ENCODE measurements around the gene FOXQ1.
A peak's percentile ranks its signal among the peaks of the same experiment; 100 is the strongest.

FOXQ1 gene

DNA sequence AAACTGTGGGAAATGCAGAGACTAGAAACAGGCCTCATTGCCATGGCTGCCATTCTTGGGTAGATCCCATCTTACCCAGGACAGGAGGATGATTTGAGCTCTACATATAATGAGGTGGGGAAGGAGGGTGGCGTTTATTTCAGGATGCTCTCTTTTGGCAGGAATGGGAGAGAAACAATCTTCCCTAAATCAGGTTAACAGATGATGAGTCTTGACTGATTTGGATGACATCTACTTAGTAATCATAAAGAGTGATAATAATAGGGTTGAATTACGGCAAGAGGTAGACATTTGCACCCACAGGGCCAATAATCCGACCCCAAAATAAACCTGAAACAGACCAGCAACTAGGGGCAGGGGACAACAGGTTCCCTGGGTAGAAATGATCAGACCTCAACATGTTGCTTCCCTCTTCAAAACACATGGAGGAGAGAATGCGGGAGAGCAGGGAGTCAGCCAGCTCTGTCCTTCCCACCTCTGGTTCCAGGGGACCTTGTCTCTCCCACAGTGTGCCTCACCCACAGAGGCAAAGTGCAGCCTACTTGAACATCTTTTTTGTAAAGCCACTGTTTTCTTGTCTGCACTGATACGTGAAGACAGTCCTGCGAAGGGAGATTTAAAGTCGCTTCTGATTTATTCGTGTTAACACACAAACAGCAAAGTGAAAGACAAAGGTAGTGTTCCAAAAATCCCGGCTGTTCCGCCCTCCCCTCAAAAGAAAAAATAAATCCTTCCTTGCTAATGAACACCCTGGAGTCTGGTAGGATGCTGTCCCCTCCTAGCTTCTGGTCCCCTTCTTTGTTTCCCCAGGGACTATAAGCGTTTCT is 3.9 kb downstream of the FOXQ1 start:
- peaks cover 45% of the 10 kb centered on the region for H3K27me3 ChIP-seq (ENCODE audit: insufficient read depth, poor library complexity, severe bottlenecking)
- DNase-seq (ENCODE audit: low read depth in 1 of 2, low spot score in 1 of 2) = no peak
- no peak overlapping the region for H3K4me3 ChIP-seq (replicated peaks; ENCODE audit: insufficient read depth, low read length)
- TF ChIP-seq, protein P1, sequence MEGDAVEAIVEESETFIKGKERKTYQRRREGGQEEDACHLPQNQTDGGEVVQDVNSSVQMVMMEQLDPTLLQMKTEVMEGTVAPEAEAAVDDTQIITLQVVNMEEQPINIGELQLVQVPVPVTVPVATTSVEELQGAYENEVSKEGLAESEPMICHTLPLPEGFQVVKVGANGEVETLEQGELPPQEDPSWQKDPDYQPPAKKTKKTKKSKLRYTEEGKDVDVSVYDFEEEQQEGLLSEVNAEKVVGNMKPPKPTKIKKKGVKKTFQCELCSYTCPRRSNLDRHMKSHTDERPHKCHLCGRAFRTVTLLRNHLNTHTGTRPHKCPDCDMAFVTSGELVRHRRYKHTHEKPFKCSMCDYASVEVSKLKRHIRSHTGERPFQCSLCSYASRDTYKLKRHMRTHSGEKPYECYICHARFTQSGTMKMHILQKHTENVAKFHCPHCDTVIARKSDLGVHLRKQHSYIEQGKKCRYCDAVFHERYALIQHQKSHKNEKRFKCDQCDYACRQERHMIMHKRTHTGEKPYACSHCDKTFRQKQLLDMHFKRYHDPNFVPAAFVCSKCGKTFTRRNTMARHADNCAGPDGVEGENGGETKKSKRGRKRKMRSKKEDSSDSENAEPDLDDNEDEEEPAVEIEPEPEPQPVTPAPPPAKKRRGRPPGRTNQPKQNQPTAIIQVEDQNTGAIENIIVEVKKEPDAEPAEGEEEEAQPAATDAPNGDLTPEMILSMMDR (IDR thresholded peaks at IDR 0.05; ENCODE audit: insufficient read depth, low read length) = no peak
- TF ChIP-seq POLR2AphosphoS5 (IDR thresholded peaks at IDR 0.05; ENCODE audit: low read depth) (no peak), REST (IDR thresholded peaks at IDR 0.05; ENCODE audit: insufficient replicate concordance, low read depth) (no peak), SPI1 (IDR thresholded peaks at IDR 0.05; ENCODE audit: borderline replicate concordance, low read depth) (no peak), GABPA (IDR thresholded peaks at IDR 0.05; ENCODE audit: low read depth) (no peak)
- no peak overlapping the region for H3K27ac ChIP-seq (replicated peaks)

GRCh38 chr6:1316489-1316971 is 4.6 kb downstream of the FOXQ1 start:
- TF ChIP-seq REST (IDR thresholded peaks at IDR 0.05; ENCODE audit: insufficient replicate concordance, low read depth) (no peak), POLR2AphosphoS5 (IDR thresholded peaks at IDR 0.05; ENCODE audit: low read depth) (no peak), GABPA (IDR thresholded peaks at IDR 0.05; ENCODE audit: low read depth) (no peak), SPI1 (IDR thresholded peaks at IDR 0.05; ENCODE audit: borderline replicate concordance, low read depth) (no peak)
- TF ChIP-seq, protein P1 (IDR thresholded peaks at IDR 0.05; ENCODE audit: insufficient read depth, low read length) = no peak
- DNase-seq (ENCODE audit: low read depth in 1 of 2, low spot score in 1 of 2) = no peak
- peaks cover 38% of the 10 kb centered on the region for H3K27me3 ChIP-seq (ENCODE audit: insufficient read depth, poor library complexity, severe bottlenecking)

GRCh38 chr6:1317302-1317815 is 5.5 kb downstream of the FOXQ1 start:
- H3K27ac ChIP-seq (replicated peaks) = no peak overlapping the region
- no peak for DNase-seq (ENCODE audit: low read depth in 1 of 2, low spot score in 1 of 2)
- no peak overlapping the region for H3K4me3 ChIP-seq (replicated peaks; ENCODE audit: insufficient read depth, low read length)
- peaks cover 29% of the 10 kb centered on the region for H3K27me3 ChIP-seq (ENCODE audit: insufficient read depth, poor library complexity, severe bottlenecking)
- TF ChIP-seq REST (IDR thresholded peaks at IDR 0.05; ENCODE audit: insufficient replicate concordance, low read depth) (no peak), POLR2AphosphoS5 (IDR thresholded peaks at IDR 0.05; ENCODE audit: low read depth) (no peak), SPI1 (IDR thresholded peaks at IDR 0.05; ENCODE audit: borderline replicate concordance, low read depth) (no peak), GABPA (IDR thresholded peaks at IDR 0.05; ENCODE audit: low read depth) (no peak)
- TF ChIP-seq, protein P1 (IDR thresholded peaks at IDR 0.05; ENCODE audit: insufficient read depth, low read length) = no peak

More at GRCh38 chr6:1316489-1316971, 4.6 kb downstream of the FOXQ1 start:
- Histone ChIP-seq H3K27ac (replicated peaks) (no peak overlapping the region), H3K4me3 (replicated peaks; ENCODE audit: insufficient read depth, low read length) (peak overlapping the region; percentile 27; the same call in 1 of the 2 replicates)

Measured in HL-60 (cell line).